Cardiac septum (tissue), 1 donor: Measurements from ENCODE around the gene RAB3D. TPM values are rescaled to one million over a fixed set of nuclear protein-coding genes. Genes with fewer than 3 reads are reported as not detected.
"Not testable (repeated sequence)": the region's sequence is repeated elsewhere in the genome, so short reads cannot be mapped to it uniquely, and the experiment has no call there.

Experiments used
- DNase-seq: peaks from one replicate; pipeline ENCODE4 v3.0.0-alpha.2; 2020; ENCODE audit warnings: low spot score
- intact Hi-C: fragments of 100-400 bp; cut with DNase I; formaldehyde crosslinking; loops from one replicate; pipeline ENCODE4 v1.14.0; 2022
- total RNA-seq: library from RNA; stranded (reverse); fragmentation: NEBNext Ultra II Directional; extraction: Animal tissue kit (Norgen Biotek cat#: 25700); gene quantifications from one replicate; pipeline ENCODE4 v1.2.1, GENCODE V29; 2021
- donor health status: DM: no; HTN: no; CAD: no.

Gene RAB3D
- total RNA-seq, 1 donor from 2014 or later = 7.4 TPM

DNA sequence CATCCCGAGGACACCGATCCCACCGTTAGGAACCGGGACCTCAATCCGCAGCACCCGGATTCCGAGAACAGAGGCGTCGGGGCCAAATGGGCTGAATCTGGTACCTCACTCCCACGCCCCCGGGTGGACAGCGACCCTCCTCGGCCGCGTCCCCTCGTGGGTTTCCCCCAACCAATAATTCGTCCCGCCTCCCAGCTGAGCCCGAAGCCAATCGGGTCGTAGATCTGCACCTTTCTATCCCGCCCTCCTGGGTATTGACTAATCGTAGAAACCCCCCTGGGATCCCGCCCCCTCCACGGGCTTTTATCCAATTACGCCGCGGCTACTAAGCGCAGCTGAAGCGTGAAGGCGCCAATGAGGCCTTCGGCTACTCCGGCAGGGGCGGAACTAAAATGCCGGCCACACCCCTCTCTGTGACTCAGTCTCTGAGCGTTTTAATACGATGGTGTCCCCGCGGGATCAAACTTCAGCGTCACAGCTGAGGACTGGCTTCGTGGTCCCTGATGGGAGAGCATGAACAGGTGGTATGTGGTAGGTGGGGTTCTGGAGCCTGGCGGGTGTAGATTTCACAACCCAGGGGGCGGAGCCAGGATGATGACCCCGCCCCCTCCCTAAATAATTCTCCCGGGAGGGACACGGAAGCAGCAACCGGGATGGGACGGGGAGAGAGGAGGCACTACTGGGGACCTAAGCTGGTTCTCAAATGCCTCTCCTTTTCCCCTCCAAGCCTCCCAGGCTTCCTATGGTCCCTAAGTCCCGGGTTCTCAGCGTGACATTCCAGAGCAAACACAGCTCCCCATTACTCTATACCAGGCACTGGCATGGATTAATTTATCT, 6.9 kb upstream of the RAB3D start, which contains the start of the genes CCDC159 and TMEM205:
CCDC159 (plus strand) TSS at position 416 of the 837 bp plus-strand sequence; CDS start at position 504, 88 bp downstream.
TMEM205 (minus strand) TSS at position 165 of the 837 bp plus-strand sequence. CDS start 649 bp downstream, outside the sequence.
- intact Hi-C loops = loop anchor here (5.0 kb wide), 1 partner anchor 36 kb away; the partner anchor contains the start of gene EPOR
- peak; percentile 99 for DNase-seq

- intact Hi-C loops = loop anchor here (5.0 kb wide), 1 partner anchor 37 kb away; the partner anchor contains the start of gene EPOR
- no peak for DNase-seq
Observed at GRCh38 chr19:11345122-11345803, 5.8 kb upstream of the RAB3D start.

DNA sequence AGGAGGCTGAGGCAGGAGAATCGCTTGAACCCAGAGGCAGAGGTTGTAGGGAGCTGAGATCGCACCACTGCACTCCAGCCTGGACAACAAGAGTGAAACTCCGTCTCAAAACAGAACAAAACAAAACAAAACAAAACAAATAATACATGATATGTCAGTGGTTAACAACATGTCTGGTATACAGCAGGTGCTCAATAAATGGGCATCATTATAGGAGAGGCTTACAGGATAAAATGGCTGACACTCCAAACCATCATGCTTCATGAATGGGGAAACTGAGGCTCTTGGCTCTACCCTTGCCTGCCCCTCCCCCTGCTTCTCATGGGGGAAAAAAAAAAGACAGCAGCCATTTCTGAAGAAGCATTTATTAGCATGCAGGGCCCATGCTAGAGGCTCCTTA, 3.0 kb upstream of the RAB3D start:
- DNase-seq = no peak
- intact Hi-C loops = no loop called here

DNA sequence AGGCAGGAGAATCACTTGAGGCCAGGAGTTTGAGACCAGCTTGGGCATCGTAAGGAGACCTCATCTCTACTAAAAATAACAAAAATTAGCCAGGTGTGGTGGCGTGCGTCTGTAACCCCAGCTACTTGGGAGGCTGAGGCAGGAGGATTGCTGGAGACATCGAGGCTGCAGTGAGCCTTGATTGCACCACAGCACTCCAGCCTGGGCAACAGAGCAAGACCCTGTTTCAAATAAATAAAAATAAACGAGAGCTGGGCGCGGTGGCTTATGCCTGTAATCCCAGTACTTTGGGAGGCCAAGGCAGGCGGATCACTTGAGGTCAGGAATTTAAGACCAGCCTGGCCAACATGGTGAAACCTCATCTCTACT, 626 bp upstream of the RAB3D start:
- DNase-seq, intact Hi-C loops: not testable (repeated sequence)

GRCh38 chr19:11338569-11339253, 746 bp downstream of the RAB3D start:
- DNase-seq = no peak
- intact Hi-C loops = loop anchor here (2.0 kb wide), 1 partner anchor 44 kb away; no protein-coding TSS in a partner anchor

DNA sequence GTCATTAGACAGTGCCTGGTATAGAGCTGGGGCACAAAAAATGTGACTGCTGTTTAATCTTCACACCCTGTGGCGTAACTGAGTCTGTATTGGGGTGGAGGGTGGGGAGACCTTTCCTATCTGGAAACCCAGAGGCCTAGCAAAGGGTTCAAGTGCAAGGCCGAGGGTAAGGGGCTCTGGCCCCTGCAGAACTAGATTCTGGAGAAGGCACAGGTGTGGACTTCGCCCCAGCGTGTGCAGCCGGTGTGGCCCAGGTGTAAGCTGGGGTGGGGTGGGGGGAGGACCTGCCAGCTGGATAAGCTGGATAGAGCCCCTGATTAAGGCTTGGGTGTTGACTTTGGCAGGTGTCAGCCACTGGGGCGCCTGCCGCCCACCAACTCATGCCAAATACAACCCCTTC, 1.3 kb downstream of the RAB3D start:
- DNase-seq = no peak
- intact Hi-C loops = loop anchor here (2.0 kb wide), 1 partner anchor 43 kb away; no protein-coding TSS in a partner anchor

DNA sequence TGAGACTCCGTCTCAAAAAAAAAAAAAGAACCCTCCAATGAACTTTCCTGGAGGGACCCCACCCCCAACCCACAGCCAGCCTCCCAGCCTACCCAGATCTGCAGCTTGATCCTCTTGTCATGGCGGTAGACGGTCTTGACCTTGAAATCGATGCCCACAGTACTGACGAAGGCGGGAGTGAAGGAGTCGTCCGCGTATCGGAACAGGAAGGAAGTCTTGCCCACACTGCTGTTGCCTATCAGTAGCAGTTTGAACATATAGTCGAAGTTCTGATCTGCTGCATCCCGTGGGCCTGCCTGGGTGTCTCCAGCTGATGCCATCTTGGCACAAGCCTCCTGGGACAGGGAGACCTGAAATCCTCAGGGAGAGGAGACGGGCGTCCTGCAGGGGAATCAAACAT, 2.4 kb downstream of the RAB3D start:
- intact Hi-C loops = no loop called here
- no peak for DNase-seq

DNA sequence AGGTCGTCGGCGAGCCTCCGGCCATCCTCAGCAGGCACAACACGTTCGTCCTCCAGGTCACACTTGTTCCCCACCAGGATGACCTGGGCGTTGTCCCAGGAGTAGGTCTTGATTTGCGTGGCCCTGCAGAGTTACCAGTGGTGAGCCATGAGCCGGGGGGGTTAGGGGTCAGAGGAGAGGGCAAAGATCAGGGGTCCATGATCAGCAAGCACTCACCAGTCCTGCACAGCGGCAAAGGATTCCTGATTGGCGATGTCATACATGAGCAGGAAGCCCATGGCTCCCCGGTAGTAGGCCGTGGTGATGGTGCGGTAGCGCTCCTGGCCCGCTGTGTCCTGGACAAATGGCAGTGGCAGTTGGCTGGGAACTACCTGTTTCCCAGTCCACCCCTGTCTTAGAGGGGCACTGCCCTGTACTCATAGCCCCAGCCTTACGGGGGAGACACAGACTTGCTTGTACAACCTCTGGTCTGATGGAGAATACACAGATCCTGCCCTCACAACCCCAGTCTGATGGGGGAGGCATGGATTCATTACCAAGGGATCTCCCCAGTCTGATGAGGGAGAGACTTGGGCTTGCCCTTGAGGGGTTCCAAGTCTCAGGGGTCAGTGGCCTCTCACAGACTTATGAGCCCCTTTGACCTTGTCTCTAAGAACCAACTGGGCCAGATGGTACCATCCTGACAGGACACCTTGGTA, 3.9 kb downstream of the RAB3D start:
- DNase-seq = no peak
- intact Hi-C loops = no loop called here

GRCh38 chr19:11333838-11334237, 5.6 kb downstream of the RAB3D start:
- intact Hi-C loops = not testable (repeated sequence)

DNA sequence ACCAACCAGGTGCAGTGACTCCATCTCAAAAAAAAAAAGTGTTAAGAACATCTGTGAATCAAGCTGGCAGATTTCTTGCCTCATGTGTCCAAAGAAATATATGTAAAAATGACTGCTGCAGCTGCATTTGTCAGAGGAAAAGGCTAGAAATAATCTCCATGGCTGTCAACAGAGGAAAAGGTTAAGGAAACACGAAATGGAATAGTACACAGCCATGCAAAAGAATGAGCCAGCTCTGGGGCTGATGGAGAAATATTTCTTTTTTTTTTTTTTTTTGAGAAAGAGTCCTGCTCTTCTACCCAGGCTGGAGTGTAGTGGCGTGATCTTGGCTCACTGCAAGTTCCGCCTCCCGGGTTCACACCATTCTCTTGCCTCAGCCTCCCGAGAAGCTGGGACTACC, 6.6 kb downstream of the RAB3D start:
- no peak for DNase-seq
- intact Hi-C loops = no loop called here

More at GRCh38 chr19:11333838-11334237, 5.6 kb downstream of the RAB3D start:
- DNase-seq = not testable (repeated sequence)

GRCh38 chr19:11331502-11331901, 8.0 kb downstream of the RAB3D start:
- intact Hi-C loops = no loop called here

DNA sequence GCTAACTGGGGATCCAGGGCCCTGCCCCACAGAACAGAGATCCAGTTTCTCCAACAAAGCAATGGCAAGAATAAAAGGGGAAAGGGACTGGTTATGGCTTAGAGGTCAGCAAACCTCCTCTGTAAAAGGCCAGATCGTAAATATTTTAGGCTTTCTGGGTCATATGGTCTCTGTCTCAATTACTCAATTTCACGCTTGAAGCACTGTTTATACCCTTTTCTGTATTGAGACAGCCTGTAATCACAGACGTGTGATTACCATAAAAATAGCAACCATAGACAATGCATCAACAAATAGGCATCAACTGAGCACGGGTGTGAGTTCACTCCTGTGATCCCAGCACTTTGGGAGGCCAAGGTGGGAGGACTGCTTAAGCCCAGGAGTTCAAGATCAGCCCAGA, 9.3 kb downstream of the RAB3D start:
- intact Hi-C loops = no loop called here
- no peak for DNase-seq

More at GRCh38 chr19:11331502-11331901, 8.0 kb downstream of the RAB3D start:
- no peak for DNase-seq

- DNase-seq = no peak
- intact Hi-C loops = no loop called here
Observed at GRCh38 chr19:11325544-11325943, 13.9 kb downstream of the RAB3D start.

DNA sequence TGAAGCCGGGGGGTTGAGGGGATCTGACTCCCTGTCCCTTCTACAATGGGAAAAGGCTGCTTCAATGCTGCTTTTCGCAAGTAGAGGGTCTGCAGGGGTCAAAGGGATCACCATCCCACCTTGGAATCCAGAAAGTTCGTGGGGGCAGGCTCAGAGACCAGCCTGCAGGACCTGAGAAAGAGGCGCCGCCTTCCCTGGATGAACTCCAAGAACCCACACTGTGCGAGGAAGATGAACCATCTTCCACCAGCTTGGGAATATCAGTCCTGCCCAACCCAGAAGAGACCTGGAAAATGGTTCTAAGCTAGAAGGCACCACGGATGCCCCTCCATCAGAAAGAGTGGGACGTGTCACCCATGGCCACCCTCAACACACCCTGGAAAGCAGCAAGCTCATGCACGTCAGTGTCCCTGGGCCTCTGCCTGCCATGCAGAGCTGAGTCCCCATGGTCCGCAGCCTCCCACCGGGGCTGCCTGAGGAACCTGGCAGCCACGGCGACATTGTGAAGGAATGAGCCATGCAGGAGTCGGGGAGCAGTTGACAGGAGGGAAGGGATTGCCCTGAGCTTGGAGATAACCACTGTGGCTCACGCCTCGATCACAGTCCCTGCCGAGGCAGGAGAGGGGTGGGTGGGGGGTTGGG, 14.6 kb downstream of the RAB3D start:
- DNase-seq = no peak
- intact Hi-C loops = no loop called here

- intact Hi-C loops = no loop called here
- peak; percentile 92 for DNase-seq
Observed at GRCh38 chr19:11324079-11324661, 15.3 kb downstream of the RAB3D start.

- intact Hi-C loops = no loop called here
- no peak for DNase-seq
Observed at GRCh38 chr19:11323601-11324078, 15.8 kb downstream of the RAB3D start.

DNA sequence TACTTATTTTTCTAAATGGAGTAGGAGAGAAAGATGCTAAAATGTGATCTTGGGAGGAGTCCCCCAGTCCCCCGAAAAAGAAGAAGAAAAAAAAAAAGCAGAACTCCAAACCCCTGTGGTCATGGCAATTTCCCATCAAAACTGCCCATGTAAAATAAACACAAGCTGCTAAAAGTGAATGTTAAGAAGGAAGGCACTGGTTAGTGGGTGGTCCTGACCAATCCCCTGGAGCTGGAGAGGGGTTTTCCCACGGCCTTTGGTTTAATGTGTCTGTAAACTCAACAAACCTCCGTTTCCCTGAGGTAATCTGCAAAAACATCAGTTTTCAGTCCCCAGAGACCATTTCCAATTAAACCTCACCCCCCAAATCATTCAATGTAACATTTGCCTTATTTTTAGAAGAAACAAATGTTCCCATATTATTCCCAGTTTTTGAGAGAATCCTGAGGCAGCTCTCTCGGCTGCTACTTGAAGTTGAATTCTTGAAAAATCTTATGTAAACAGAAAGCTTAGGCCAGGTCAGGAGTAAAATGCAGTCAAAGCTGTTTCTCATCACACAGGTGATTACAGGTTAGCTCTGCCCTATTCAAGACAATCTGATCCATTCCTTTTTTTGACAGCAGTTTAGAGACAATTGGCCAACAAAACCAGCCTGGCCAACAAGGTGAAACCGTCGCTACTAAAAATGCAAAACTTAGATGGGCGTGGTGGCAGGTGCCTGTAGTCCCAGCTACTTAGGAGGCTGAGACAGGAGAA, 17.0 kb downstream of the RAB3D start:
- intact Hi-C loops = no loop called here
- no peak for DNase-seq
